Endometrium (tissue), 2 donors: Measurements from ENCODE around the gene BRAT1.
"Not testable (repeated sequence)": the region's sequence is repeated elsewhere in the genome, so short reads cannot be mapped to it uniquely, and the experiment has no call there.

Source experiments
- FAIRE-seq: peaks from 2 replicates; lab custom pipeline; 2012; peaks lifted over from hg19 to GRCh38; lab: Jason Lieb, UNC
- donor health status: control.
- donor health status: control.

The BRAT1 gene

GRCh38 chr7:2535872-2536627 lies 19.3 kb downstream of the BRAT1 start:
- not testable (repeated sequence) for FAIRE-seq

- FAIRE-seq, result not testable (repeated sequence)
These were observed 21.1 kb downstream of the BRAT1 start for GRCh38 chr7:2534214-2534613.

- FAIRE-seq, result not testable (repeated sequence)
These were observed 21.8 kb downstream of the BRAT1 start for GRCh38 chr7:2533566-2533965.

- FAIRE-seq, result not testable (repeated sequence)
These were observed 22.5 kb downstream of the BRAT1 start for GRCh38 chr7:2532816-2533215.

GRCh38 chr7:2532199-2532772 lies 23.0 kb downstream of the BRAT1 start:
- FAIRE-seq, result not testable (repeated sequence)

- FAIRE-seq, result not testable (repeated sequence)
These were observed 23.6 kb downstream of the BRAT1 start for GRCh38 chr7:2531796-2532110.

GRCh38 chr7:2530994-2531795 lies 24.1 kb downstream of the BRAT1 start:
- not testable (repeated sequence) for FAIRE-seq

GRCh38 chr7:2530071-2530987 lies 25.0 kb downstream of the BRAT1 start:
- no peak for FAIRE-seq

GRCh38 chr7:2529161-2530070 lies 25.9 kb downstream of the BRAT1 start:
- FAIRE-seq, result no peak

GRCh38 chr7:2528481-2529095 lies 26.7 kb downstream of the BRAT1 start:
- no peak for FAIRE-seq

GRCh38 chr7:2527505-2528467 lies 27.5 kb downstream of the BRAT1 start:
- FAIRE-seq, result no peak

GRCh38 chr7:2526659-2527504 lies 28.4 kb downstream of the BRAT1 start:
- no peak for FAIRE-seq

- no peak for FAIRE-seq
These were observed 29.4 kb downstream of the BRAT1 start for GRCh38 chr7:2525658-2526630.

GRCh38 chr7:2524808-2525657 lies 30.3 kb downstream of the BRAT1 start:
- no peak for FAIRE-seq

- no peak for FAIRE-seq
These were observed 31.1 kb downstream of the BRAT1 start for GRCh38 chr7:2523941-2524807.
